HEK293T (cell line): Measurements from ENCODE around the gene WASF1.

ENCODE experiments used
- CTCF ChIA-PET: fragments of 350-600 bp; formaldehyde crosslinking; extraction: SDS; loops from one replicate; lab custom pipeline; 2021; ENCODE audit warnings: antibody characterized with exemption, inconsistent platforms; lab: Yijun Ruan, JAX
- POLR2A ChIA-PET: fragments of 350-600 bp; formaldehyde crosslinking; extraction: SDS; loops from one replicate; lab custom pipeline; 2020; ENCODE audit warnings: antibody characterized with exemption, inconsistent platforms; lab: Yijun Ruan, JAX
- DNase-seq: peaks from one replicate; pipeline ENCODE4 v3.0.0; 2012; ENCODE audit warnings: mixed read lengths; ENCODE audit errors: extremely low spot score
- ARNT ChIP-seq: fragments of 450-650 bp; IDR thresholded peaks from 2 replicates; pipeline ENCODE4 v1.6.1; 2017; ENCODE audit warnings: mild to moderate bottlenecking
- BHLHE40 ChIP-seq: fragments of 450-650 bp; IDR thresholded peaks from 2 replicates; pipeline ENCODE4 v1.6.1; 2016; ENCODE audit warnings: mild to moderate bottlenecking, moderate library complexity, borderline replicate concordance
- CTBP1 ChIP-seq: fragments of 450-650 bp; IDR thresholded peaks from 2 replicates; pipeline ENCODE4 v1.6.1; 2016; ENCODE audit warnings: borderline replicate concordance
- ELF4 ChIP-seq: fragments of 450-650 bp; IDR thresholded peaks from 2 replicates; pipeline ENCODE4 v1.6.1; 2017; ENCODE audit warnings: antibody characterized with exemption
- FOXA1 ChIP-seq: fragments of 450-650 bp; IDR thresholded peaks from 2 replicates; pipeline ENCODE4 v1.6.1; 2016; ENCODE audit warnings: mild to moderate bottlenecking
- FOXK2 ChIP-seq: fragments of 450-650 bp; IDR thresholded peaks from 2 replicates; pipeline ENCODE4 v1.6.1; 2016; ENCODE audit warnings: mild to moderate bottlenecking
- FOXM1 ChIP-seq: fragments of 450-650 bp; IDR thresholded peaks from 2 replicates; pipeline ENCODE4 v1.6.1; 2017; ENCODE audit warnings: mild to moderate bottlenecking, borderline replicate concordance
- HDGF ChIP-seq: fragments of 450-650 bp; IDR thresholded peaks from 2 replicates; pipeline ENCODE4 v1.6.1; 2017; ENCODE audit warnings: antibody characterized with exemption, borderline replicate concordance
- L3MBTL2 ChIP-seq: fragments of 450-650 bp; conservative IDR thresholded peaks from 2 replicates; pipeline ENCODE4 v1.6.1; 2016; ENCODE audit warnings: mild to moderate bottlenecking
- LEF1 ChIP-seq: fragments of 450-650 bp; IDR thresholded peaks from 2 replicates; pipeline ENCODE4 v1.6.1; 2017; ENCODE audit warnings: mild to moderate bottlenecking, borderline replicate concordance
- NFRKB ChIP-seq: fragments of 450-650 bp; IDR thresholded peaks from 2 replicates; pipeline ENCODE4 v1.6.1; 2016; ENCODE audit warnings: mild to moderate bottlenecking, moderate library complexity
- PKNOX1 ChIP-seq: fragments of 450-650 bp; IDR thresholded peaks from 2 replicates; pipeline ENCODE4 v1.6.1; 2016
- SP1 ChIP-seq: fragments of 450-650 bp; IDR thresholded peaks from 2 replicates; pipeline ENCODE4 v1.6.1; 2017
- SUZ12 ChIP-seq: fragments of 450-650 bp; IDR thresholded peaks from 2 replicates; pipeline ENCODE4 v1.6.1; 2016; ENCODE audit warnings: mild to moderate bottlenecking
- TARDBP ChIP-seq: fragments of 450-650 bp; IDR thresholded peaks from 2 replicates; pipeline ENCODE4 v1.6.1; 2016
- ZNF384 ChIP-seq: fragments of 450-650 bp; IDR thresholded peaks from 2 replicates; pipeline ENCODE4 v1.6.1; 2016

The WASF1 gene

GRCh38 chr6:110214338-110214737, 34.9 kb upstream of the WASF1 start:
- TF ChIP-seq HDGF (no peak), ZNF384 (no peak), SUZ12 (no peak), BHLHE40 (no peak), NFRKB (no peak), FOXK2 (no peak), FOXM1 (no peak), SP1 (no peak), ARNT (no peak), CTBP1 (no peak), PKNOX1 (no peak), L3MBTL2 (no peak), FOXA1 (no peak), TARDBP (no peak), LEF1 (no peak), ELF4 (no peak)
- ChIA-PET CTCF (no interaction called here), POLR2A (no interaction called here)
- DNase-seq = no peak

- POLR2A ChIA-PET = no interaction called here
- CTCF ChIA-PET = interaction anchor here (0.5 kb wide), 1 partner anchor 36 kb away, joined by 3 read pairs; no protein-coding TSS in a partner anchor
- DNase-seq = no peak
- TF ChIP-seq NFRKB (no peak), FOXM1 (no peak), ARNT (no peak), L3MBTL2 (no peak), FOXA1 (no peak), BHLHE40 (no peak), HDGF (no peak), ELF4 (no peak)
Observed at GRCh38 chr6:110211753-110212152, 32.3 kb upstream of the WASF1 start.

GRCh38 chr6:110207652-110208051, 28.2 kb upstream of the WASF1 start:
- no peak for DNase-seq
- no peak for TF ChIP-seq L3MBTL2
- no peak for TF ChIP-seq NFRKB
- no peak for TF ChIP-seq SUZ12
- no peak for TF ChIP-seq PKNOX1
- TF ChIP-seq FOXM1 = no peak
- no peak for TF ChIP-seq CTBP1
- TF ChIP-seq ARNT = no peak
- no peak for TF ChIP-seq FOXA1
- TF ChIP-seq ELF4 = no peak
- no peak for TF ChIP-seq BHLHE40
- TF ChIP-seq ZNF384 = no peak
- TF ChIP-seq HDGF = no peak
- no peak for TF ChIP-seq FOXK2
- no peak for TF ChIP-seq TARDBP
- no peak for TF ChIP-seq LEF1
- ChIA-PET POLR2A (interaction anchor here (1.2 kb wide), 1 partner anchor 29 kb away, joined by 4 read pairs; the partner anchor contains the start of gene WASF1), CTCF (no interaction called here)

- CTCF ChIA-PET = interaction anchor here (0.6 kb wide), 1 partner anchor 14 kb away, joined by 5 read pairs; no protein-coding TSS in a partner anchor
- no peak for TF ChIP-seq SP1
- TF ChIP-seq FOXA1 = no peak
- no peak for TF ChIP-seq LEF1
- no peak for TF ChIP-seq ARNT
- no peak for TF ChIP-seq BHLHE40
- no peak for TF ChIP-seq PKNOX1
- TF ChIP-seq ZNF384 = no peak
- DNase-seq = no peak
- POLR2A ChIA-PET = interaction anchor here (1.0 kb wide), 1 partner anchor 22 kb away, joined by 5 read pairs; the partner anchor contains the start of gene WASF1
Observed at GRCh38 chr6:110201151-110201884, 21.8 kb upstream of the WASF1 start.

DNA sequence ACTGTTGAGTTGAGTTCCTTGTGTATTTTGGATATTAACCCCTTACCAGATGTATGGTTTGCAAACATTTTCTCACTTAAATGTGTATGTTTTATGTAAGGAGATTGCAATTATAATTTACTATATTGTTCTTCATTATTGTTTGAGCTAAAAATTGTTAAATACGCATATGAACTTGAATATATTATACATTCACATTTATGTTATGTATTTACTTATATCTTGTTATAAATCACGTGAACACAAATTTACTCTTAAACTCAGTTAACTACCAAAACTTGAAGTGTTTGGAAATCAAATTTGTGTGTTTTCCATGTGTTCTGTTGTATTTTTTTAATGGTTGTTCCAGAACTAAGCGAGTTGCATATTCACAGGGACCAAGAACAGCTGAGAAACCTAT, 19.1 kb upstream of the WASF1 start:
- DNase-seq = no peak
- POLR2A ChIA-PET = no interaction called here
- no peak for TF ChIP-seq SUZ12
- no peak for TF ChIP-seq BHLHE40
- TF ChIP-seq NFRKB = no peak
- TF ChIP-seq SP1 = no peak
- no peak for TF ChIP-seq HDGF
- no peak for TF ChIP-seq FOXK2
- no peak for TF ChIP-seq ZNF384
- no peak for TF ChIP-seq ELF4
- no peak for TF ChIP-seq PKNOX1
- TF ChIP-seq CTBP1 = no peak
- TF ChIP-seq FOXA1 = no peak
- no peak for TF ChIP-seq TARDBP
- CTCF ChIA-PET = no interaction called here
